ENCODE data around the gene CHMP4A. TPM values are rescaled to one million over a fixed set of nuclear protein-coding genes. Genes with fewer than 3 reads are reported as not detected.

Gene CHMP4A
- total RNA-seq, 1 experiment from 2014 or later = 32.7 TPM

GRCh38 chr14:24212924-24213865 is at the start of gene CHMP4A (continued):
- TF ChIP-seq ZMAT4 (CRISPR knock-in tag; IDR thresholded peaks at IDR 0.05) (peak; percentile 91), E2F4 (CRISPR knock-in tag; IDR thresholded peaks at IDR 0.05; ENCODE audit: borderline replicate concordance, low read depth) (no peak), PRRX2 (CRISPR knock-in tag; IDR thresholded peaks at IDR 0.05) (no peak), MYBL2 (CRISPR knock-in tag; IDR thresholded peaks at IDR 0.05) (peak; percentile 54; the same call in 1 of the 2 replicates), ELF4 (CRISPR knock-in tag; IDR thresholded peaks at IDR 0.05; ENCODE audit: low read depth) (no peak), CDX4 (CRISPR knock-in tag; IDR thresholded peaks at IDR 0.05; ENCODE audit: borderline replicate concordance) (no peak), RORB (CRISPR knock-in tag; IDR thresholded peaks at IDR 0.05) (no peak), ZNF425 (CRISPR knock-in tag; conservative IDR thresholded peaks at IDR 0.05) (no peak), ZSCAN18 (CRISPR knock-in tag; IDR thresholded peaks at IDR 0.05) (no peak), ZNF671 (CRISPR knock-in tag; IDR thresholded peaks at IDR 0.05) (no peak), CREB1 (CRISPR knock-in tag; IDR thresholded peaks at IDR 0.05) (peak; percentile 94), FOXP4 (CRISPR knock-in tag; IDR thresholded peaks at IDR 0.05) (no peak), MXD4 (CRISPR knock-in tag; IDR thresholded peaks at IDR 0.05; ENCODE audit: borderline replicate concordance) (no peak), NFATC4 (CRISPR knock-in tag; IDR thresholded peaks at IDR 0.05) (0 out of 2 replicates have a peak, but pooled peaks have one; percentile 66), SOX15 (CRISPR knock-in tag; IDR thresholded peaks at IDR 0.05) (no peak), USF1 (CRISPR knock-in tag; IDR thresholded peaks at IDR 0.05) (peak; percentile 99), HMGA2 (CRISPR knock-in tag; IDR thresholded peaks at IDR 0.05) (no peak; the same call in 1 of the 2 replicates), PREB (CRISPR knock-in tag; IDR thresholded peaks at IDR 0.05; ENCODE audit: borderline replicate concordance) (peak; percentile 87; the same call in 1 of the 2 replicates), STAT6 (CRISPR knock-in tag; conservative IDR thresholded peaks at IDR 0.05; ENCODE audit: low read depth) (no peak), ZNF512 (CRISPR knock-in tag; IDR thresholded peaks at IDR 0.05; ENCODE audit: borderline replicate concordance) (no peak), MLX (CRISPR knock-in tag; IDR thresholded peaks at IDR 0.05) (no peak)
